Left kidney (tissue), 2 donors: ENCODE measurements around the gene ZNF569. TPM values are rescaled to one million over a fixed set of nuclear protein-coding genes. Genes with fewer than 3 reads are reported as not detected.
"Not testable (repeated sequence)": the region's sequence is repeated elsewhere in the genome, so short reads cannot be mapped to it uniquely, and the experiment has no call there.

Experiments used
- DNase-seq: peaks from one replicate; pipeline ENCODE4 v3.0.0-alpha.2; 2013
- polyA plus RNA-seq: library from polyadenylated mRNA; unstranded; fragments of 120-200 nt; gene quantifications from one replicate; pipeline ENCODE4 v1.2.1, GENCODE V29; 2013; ENCODE audit not compliant: insufficient read length

The ZNF569 gene
- polyA plus RNA-seq, 1 donor, result 14.1 TPM

DNA sequence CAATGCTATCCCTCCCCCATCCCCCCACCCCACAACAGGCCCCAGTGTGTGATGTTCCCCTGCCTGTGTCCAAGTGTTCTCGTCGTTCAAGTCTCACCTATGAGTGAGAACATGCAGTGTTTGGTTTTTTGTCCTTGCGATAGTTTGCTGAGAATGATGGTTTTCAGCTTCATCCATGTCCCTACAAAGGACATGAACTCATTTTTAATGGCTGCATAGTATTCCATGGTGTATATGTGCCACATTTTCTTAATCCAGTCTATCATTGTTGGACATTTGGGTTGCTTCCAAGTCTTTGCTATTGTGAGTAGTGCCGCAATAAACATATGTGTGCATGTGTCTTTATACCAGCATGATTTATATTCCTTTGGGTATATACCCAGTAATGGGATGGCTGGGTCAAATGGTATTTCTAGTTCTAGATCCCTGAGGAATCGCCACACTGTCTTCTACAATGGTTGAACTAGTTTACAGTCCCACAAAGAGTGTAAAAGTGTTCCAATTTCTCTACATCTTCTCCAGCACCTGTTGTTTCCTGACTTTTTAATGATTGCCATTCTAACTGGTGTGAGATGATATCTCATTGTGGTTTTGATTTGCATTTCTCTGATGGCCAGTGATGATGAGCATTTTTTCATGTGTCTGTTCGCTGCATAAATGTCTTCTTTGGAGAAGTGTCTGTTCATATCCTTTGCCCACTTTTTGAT is 61.0 kb downstream of the ZNF569 start:
- not testable (repeated sequence) for DNase-seq

DNA sequence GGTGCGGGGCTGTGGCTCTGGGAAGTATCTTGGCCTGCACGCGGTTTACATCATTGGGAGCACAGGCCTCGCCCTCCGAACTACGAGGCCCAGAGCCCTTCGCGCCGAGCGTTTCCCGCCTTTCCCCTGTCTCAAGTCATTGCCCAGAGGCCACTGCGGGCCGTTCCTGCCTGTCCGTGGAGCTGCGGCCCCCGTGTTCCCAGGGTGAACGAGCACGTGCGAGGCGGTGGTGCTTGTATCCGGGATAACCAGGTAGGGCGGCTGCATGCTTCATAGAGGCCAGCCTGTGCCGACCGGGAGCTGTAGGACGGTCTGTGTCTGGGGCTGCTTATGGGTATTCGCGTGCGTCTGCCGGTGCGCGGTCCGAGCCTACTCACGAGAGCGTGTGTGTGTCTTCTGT is 63.8 kb downstream of the ZNF569 start:
- no peak for DNase-seq

DNA sequence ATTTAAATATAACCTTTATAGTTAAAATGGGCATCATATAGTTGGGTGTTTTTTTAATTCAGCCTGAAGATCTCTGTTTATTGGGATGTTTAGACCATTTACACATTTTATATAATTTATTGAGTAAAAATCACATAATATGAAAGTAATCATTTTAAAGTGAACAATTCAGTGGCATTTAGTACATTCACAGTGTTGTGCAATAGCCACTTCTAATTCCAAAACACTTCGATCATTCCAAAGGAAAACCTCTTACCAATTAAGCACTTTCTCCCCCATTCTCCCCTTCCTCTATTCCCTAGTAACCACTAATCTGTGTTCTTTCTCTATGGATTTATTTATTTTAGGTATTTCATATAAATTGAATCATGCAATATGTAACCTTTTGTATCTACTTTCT is 66.2 kb downstream of the ZNF569 start:
- DNase-seq, result no peak

DNA sequence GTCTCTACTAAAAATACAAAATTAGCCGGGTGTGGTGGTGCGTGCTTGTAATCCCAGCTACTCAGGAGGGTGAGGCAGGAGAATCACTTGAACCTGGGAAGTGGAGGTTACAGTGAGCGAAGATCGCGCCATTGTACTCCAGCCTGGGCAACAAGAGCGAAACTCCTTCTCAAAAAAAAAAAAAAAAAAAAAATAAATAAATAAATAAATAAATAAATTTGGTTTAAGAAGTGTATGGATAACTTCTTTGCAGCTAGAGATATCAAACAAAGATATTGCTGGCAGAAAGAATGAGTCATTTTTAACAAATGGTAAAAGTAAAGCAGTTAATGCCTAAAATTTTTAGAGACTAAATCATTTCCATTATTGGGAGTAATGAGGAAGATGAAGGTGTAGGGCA is 75.8 kb downstream of the ZNF569 start:
- DNase-seq, result not testable (repeated sequence)

DNA sequence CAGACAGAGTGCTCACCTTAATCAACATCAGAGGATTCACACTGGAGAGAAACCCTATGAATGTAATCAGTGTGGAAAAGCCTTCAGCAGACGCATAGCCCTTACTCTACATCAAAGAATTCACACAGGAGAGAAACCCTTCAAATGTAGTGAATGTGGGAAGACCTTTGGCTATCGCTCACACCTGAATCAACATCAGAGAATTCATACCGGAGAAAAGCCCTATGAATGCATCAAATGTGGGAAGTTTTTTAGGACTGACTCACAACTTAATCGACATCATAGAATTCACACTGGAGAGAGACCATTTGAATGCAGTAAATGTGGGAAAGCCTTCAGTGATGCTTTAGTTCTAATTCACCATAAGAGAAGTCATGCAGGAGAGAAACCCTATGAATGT is 78.0 kb downstream of the ZNF569 start:
- DNase-seq, result no peak

DNA sequence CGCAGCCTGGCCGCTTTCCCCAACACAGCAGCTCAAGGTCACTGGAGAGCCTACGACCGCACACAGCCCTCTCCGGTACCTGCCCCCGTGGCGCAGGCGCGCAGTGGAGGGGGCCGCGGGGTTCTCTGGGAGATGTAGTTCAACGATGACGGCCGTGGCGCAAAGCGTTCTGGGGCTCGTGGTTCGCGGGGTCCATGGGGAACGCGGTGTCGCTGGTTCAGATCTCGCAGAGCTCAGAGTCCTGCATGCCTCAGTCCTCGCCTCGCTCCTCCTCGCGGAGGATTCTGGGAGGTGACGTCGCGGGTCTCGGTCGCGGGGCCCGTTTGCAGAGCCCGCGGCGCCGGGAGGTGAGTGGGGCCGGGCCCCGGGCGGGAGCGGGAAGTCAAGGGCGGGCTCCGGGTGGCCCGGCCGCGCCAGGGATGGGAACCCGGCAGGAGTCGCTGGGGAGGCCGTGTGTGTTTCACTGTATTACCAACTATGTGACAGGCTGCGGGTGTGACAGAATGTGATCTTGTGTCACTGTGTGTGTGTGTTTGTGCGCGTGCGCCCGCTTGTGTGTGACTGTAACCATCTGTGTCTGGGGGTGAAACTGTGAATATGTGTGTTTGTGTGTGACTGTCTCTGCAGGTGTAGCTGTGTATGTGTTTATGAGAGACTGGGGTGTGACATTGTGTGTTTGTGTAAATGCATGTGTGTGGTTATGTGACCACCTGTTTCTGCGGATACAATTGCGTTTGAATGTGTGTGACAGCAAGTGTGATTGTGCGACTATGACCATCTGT is 96.2 kb downstream of the ZNF569 start, which contains the start of gene ZNF527:
Gene ZNF527, plus strand, starts transcription at position 220 of the 782 bp plus-strand sequence. CDS start 3,100 bp downstream, outside the sequence.
- DNase-seq, result peak; percentile 97

DNA sequence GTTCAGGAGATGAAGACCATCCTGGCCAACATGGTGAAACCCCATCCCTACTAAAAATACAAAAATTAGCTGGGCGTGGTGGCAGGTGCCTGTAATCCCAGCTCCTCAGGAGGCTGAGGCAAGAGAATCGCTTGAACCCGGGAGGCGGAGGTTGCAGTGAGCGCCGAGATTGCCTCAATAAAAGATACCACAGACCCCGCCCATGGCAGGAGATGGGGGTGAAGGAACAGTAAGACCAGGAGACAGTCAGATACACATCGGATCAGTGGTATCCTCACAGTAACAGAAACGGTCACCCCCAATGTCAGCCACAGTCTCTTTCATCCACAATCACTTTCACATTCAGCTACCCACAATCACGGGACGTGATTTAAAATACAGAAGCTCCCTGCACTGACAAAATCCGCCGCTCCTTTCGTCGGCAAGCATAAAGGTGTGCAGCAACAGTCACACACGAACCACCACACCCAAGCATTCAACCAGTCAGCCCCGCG is 96.8 kb downstream of the ZNF569 start:
- DNase-seq, result not testable (repeated sequence)

DNA sequence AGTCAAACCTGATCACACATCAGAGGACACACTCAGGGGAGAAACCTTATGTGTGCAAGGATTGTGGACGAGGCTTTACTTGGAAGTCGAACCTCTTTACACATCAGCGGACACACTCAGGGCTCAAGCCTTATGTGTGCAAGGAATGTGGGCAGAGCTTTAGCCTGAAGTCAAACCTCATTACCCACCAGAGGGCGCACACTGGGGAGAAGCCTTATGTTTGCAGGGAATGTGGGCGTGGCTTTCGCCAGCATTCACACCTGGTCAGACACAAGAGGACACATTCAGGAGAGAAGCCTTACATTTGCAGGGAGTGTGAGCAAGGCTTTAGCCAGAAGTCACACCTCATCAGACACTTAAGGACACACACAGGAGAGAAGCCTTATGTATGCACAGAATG is 104.5 kb downstream of the ZNF569 start:
- DNase-seq, result no peak

DNA sequence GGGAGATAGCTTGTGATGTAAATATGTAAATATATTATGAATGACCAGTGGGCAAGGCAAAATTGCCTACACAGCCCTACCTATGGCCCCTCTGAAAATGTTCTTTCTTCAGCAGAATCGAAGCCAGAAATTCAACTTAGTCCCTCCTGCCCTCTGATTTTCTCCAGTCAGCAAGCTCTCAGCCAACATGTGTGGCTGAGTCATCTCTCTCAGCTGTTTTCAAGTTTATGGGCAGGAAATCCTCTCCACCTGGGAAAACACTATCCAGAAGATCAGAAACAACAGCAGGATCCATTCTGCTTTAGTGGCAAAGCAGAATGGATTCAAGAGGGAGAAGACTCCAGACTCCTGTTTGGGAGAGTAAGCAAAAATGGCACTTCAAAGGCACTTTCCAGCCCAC is 105.2 kb downstream of the ZNF569 start:
- no peak for DNase-seq

Other genes starting within 250 kb of the ZNF569 start
- gene ZNF383, start 249.2 kb downstream of the ZNF569 start, polyA plus RNA-seq, result 15.5 TPM
- 11.6 TPM for gene ZNF527, start 96.3 kb downstream of the ZNF569 start, polyA plus RNA-seq
- gene ZNF570, start 1.9 kb upstream of the ZNF569 start, polyA plus RNA-seq, result 11.6 TPM
- 38.0 TPM for gene ZNF793, start 39.5 kb upstream of the ZNF569 start, polyA plus RNA-seq
- 14.0 TPM for gene ZNF571, start 127.3 kb upstream of the ZNF569 start, polyA plus RNA-seq
- gene ZNF540, start 127.4 kb upstream of the ZNF569 start, polyA plus RNA-seq, result 7.3 TPM
- 29.6 TPM for gene ZFP30, start 188.0 kb upstream of the ZNF569 start, polyA plus RNA-seq